Neural progenitor cell (in vitro differentiated cells): ENCODE data around the gene SLC27A3. TPM values are rescaled to one million over a fixed set of nuclear protein-coding genes. Genes with fewer than 3 reads are reported as not detected.
A peak's percentile ranks its signal among the peaks of the same experiment; 100 is the strongest.

Source experiments
- DNase-seq: peaks from one replicate; pipeline ENCODE4 v3.0.0-alpha.2; 2016; ENCODE audit warnings: low spot score
- H2AFZ ChIP-seq: fragments of 200-600 bp; sonication (generic); replicated peaks from 2 replicates; pipeline ENCODE4 v1.6.1; 2016; ENCODE audit warnings: antibody characterized with exemption
- H3F3A ChIP-seq: fragments of 200-600 bp; sonication (generic); 2 replicates; pipeline ENCODE4 v1.6.1; 2016; ENCODE audit warnings: antibody characterized with exemption, low read depth
- H3K27ac ChIP-seq: fragments of 200-600 bp; sonication (generic); 2 replicates; pipeline ENCODE4 v1.5.1; 2016; ENCODE audit warnings: mild to moderate bottlenecking
- H3K27me3 ChIP-seq: fragments of 200-600 bp; sonication (generic); 2 replicates; pipeline ENCODE4 v1.6.1; 2016; ENCODE audit warnings: mild to moderate bottlenecking, moderate library complexity
- H3K36me3 ChIP-seq: fragments of 200-600 bp; sonication (generic); 2 replicates; pipeline ENCODE4 v1.5.1; 2016
- H3K4me1 ChIP-seq: fragments of 200-600 bp; sonication (generic); 2 replicates; pipeline ENCODE4 v1.6.1; 2016; ENCODE audit warnings: mixed run types
- H3K4me2 ChIP-seq: fragments of 200-600 bp; sonication (generic); 2 replicates; pipeline ENCODE4 v1.6.1; 2016
- H3K4me3 ChIP-seq: fragments of 200-600 bp; sonication (generic); 2 replicates; pipeline ENCODE4 v1.5.1; 2016
- H3K79me2 ChIP-seq: fragments of 200-600 bp; sonication (generic); 2 replicates; pipeline ENCODE4 v1.6.1; 2016; ENCODE audit warnings: low read depth
- H3K9ac ChIP-seq: fragments of 200-600 bp; sonication (generic); 2 replicates; pipeline ENCODE4 v1.6.1; 2016
- H3K9me3 ChIP-seq: fragments of 200-600 bp; sonication (generic); 2 replicates; pipeline ENCODE4 v1.5.1; 2016; ENCODE audit warnings: low read depth
- H4K20me1 ChIP-seq: fragments of 200-600 bp; sonication (generic); 2 replicates; pipeline ENCODE4 v1.6.1; 2016; ENCODE audit warnings: low read depth
- H3K27ac Mint-ChIP-seq: 3 replicates; pipeline ENCODE4 v1.8.0; 2021; ENCODE audit warnings: mixed read lengths
- H3K27me3 Mint-ChIP-seq: 2 replicates; pipeline ENCODE4 v1.8.0; 2022; ENCODE audit warnings: low read depth, mild to moderate bottlenecking, inconsistent platforms, moderate library complexity, mixed read lengths; ENCODE audit not compliant: insufficient read depth
- H3K36me3 Mint-ChIP-seq: 3 replicates; pipeline ENCODE4 v1.8.0; 2021; ENCODE audit warnings: mixed read lengths
- H3K4me1 Mint-ChIP-seq: 3 replicates; pipeline ENCODE4 v1.8.0; 2021; ENCODE audit warnings: mixed read lengths
- H3K4me3 Mint-ChIP-seq: 3 replicates; pipeline ENCODE4 v1.8.0; 2021; ENCODE audit warnings: mild to moderate bottlenecking, moderate library complexity, mixed read lengths
- H3K9me3 Mint-ChIP-seq: 3 replicates; pipeline ENCODE4 v1.8.0; 2020; ENCODE audit warnings: mixed read lengths
- EZH2 ChIP-seq: fragments of 200-600 bp; sonication (generic); IDR thresholded peaks from 2 replicates; pipeline ENCODE4 v1.6.1; 2017; ENCODE audit warnings: antibody characterized with exemption, mild to moderate bottlenecking, moderate library complexity
- EZH2phosphoT487 ChIP-seq: fragments of 200-600 bp; sonication (generic); IDR thresholded peaks from 2 replicates; pipeline ENCODE4 v1.6.1; 2017; ENCODE audit warnings: antibody characterized with exemption
- total RNA-seq: library from RNA; depleted of rRNA; stranded (reverse); fragments of >200 nt; gene quantifications from 2 replicates; pipeline ENCODE4 v1.2.3, GENCODE V29; 2015; ENCODE audit warnings: low replicate concordance
- TF ChIP-seq, protein P1 (sequence below): fragments of 200-600 bp; sonication (generic); IDR thresholded peaks from 2 replicates; pipeline ENCODE4 v1.5.1; 2017; ENCODE audit warnings: antibody characterized with exemption, mild to moderate bottlenecking

The SLC27A3 gene
- total RNA-seq, 1 donor from 2014 or later: 10.1 TPM

DNA sequence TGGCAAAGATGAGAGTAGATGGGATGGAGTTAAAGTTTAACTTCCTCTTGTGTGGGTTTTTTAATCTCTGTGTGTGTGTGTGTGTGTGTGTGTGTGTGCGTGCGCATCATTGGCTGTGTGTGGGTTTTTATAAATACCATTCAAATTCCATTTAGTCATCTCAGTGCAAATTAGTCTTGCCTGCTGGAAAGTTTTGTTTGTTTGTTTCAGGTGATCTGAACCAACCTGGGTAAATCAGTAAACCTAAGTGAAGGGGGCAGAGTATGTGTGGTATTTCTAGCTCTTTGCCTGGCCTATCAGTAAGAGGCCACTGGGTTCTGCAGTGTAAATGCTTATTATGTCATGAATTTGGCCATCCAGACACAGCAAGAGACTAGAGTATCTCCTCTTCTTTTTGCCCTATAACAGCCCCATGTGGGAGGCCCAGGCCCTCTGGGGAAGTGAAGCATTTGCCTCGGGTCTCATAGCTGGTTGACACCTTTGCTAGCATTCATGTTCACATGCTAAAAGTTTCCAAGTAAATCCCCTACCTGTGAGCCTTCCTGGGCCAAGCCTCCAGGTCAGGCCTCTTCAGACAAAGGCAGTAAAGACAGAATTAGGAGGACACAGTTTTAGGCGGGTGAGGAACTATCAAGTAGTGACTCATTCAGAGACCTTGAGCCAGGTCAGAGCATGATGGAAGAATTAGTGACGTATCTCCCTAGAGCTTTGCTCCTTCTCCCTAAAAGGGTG lies 32.6 kb upstream of the SLC27A3 start:
- no peak overlapping the region for H3K9ac ChIP-seq
- no peak overlapping the region for H2AFZ ChIP-seq
- Mint-ChIP-seq H3K4me3 (no peak overlapping the region), H3K36me3 (peaks cover 40% of the 10 kb centered on the region), H3K9me3 (no peaks in the 10 kb centered on the region), H3K27me3 (peaks cover 2% of the 10 kb centered on the region), H3K4me1 (peaks cover 2% of the 10 kb centered on the region), H3K27ac (no peak overlapping the region)
- peaks cover 30% of the 10 kb centered on the region for H3K4me1 ChIP-seq
- H3K4me3 ChIP-seq: no peak overlapping the region
- H4K20me1 ChIP-seq: peaks cover 16% of the 10 kb centered on the region
- no peaks in the 10 kb centered on the region for H3K36me3 ChIP-seq
- no peak for DNase-seq
- no peaks in the 10 kb centered on the region for H3K27me3 ChIP-seq
- no peak overlapping the region for H3K27ac ChIP-seq
- H3F3A ChIP-seq: peaks cover 28% of the 10 kb centered on the region
- no peak for TF ChIP-seq EZH2
- TF ChIP-seq, protein P1, sequence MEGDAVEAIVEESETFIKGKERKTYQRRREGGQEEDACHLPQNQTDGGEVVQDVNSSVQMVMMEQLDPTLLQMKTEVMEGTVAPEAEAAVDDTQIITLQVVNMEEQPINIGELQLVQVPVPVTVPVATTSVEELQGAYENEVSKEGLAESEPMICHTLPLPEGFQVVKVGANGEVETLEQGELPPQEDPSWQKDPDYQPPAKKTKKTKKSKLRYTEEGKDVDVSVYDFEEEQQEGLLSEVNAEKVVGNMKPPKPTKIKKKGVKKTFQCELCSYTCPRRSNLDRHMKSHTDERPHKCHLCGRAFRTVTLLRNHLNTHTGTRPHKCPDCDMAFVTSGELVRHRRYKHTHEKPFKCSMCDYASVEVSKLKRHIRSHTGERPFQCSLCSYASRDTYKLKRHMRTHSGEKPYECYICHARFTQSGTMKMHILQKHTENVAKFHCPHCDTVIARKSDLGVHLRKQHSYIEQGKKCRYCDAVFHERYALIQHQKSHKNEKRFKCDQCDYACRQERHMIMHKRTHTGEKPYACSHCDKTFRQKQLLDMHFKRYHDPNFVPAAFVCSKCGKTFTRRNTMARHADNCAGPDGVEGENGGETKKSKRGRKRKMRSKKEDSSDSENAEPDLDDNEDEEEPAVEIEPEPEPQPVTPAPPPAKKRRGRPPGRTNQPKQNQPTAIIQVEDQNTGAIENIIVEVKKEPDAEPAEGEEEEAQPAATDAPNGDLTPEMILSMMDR: no peak
- TF ChIP-seq EZH2phosphoT487: no peak
- H3K79me2 ChIP-seq: no peaks in the 10 kb centered on the region
- H3K4me2 ChIP-seq: no peak overlapping the region
- H3K9me3 ChIP-seq: no peaks in the 10 kb centered on the region

GRCh38 chr1:153745417-153745816 lies 29.8 kb upstream of the SLC27A3 start:
- Mint-ChIP-seq H3K36me3 (peaks cover 42% of the 10 kb centered on the region), H3K4me1 (peaks cover 8% of the 10 kb centered on the region)
- peak overlapping the region; percentile 28 for H3K4me2 ChIP-seq

GRCh38 chr1:153746174-153746573 lies 29.0 kb upstream of the SLC27A3 start:
- peaks cover 5% of the 10 kb centered on the region for H3K27me3 Mint-ChIP-seq
- peaks cover 52% of the 10 kb centered on the region for H3F3A ChIP-seq
- no peak overlapping the region for H3K4me3 Mint-ChIP-seq
- H3K4me1 Mint-ChIP-seq: peaks cover 8% of the 10 kb centered on the region
- TF ChIP-seq EZH2phosphoT487: no peak
- TF ChIP-seq, protein P1: no peak
- no peak for TF ChIP-seq EZH2
- no peaks in the 10 kb centered on the region for H3K9me3 ChIP-seq
- no peaks in the 10 kb centered on the region for H3K9me3 Mint-ChIP-seq
- no peaks in the 10 kb centered on the region for H3K36me3 ChIP-seq
- no peak for DNase-seq
- H3K79me2 ChIP-seq: no peaks in the 10 kb centered on the region
- H4K20me1 ChIP-seq: peaks cover 26% of the 10 kb centered on the region
- peak overlapping the region; percentile 28 for H3K4me2 ChIP-seq
- no peak overlapping the region for H3K9ac ChIP-seq
- H3K27me3 ChIP-seq: no peaks in the 10 kb centered on the region
- H3K36me3 Mint-ChIP-seq: peaks cover 40% of the 10 kb centered on the region
- no peak overlapping the region for H3K27ac Mint-ChIP-seq
- peak overlapping the region; percentile 53 for H3K27ac ChIP-seq
- peaks cover 45% of the 10 kb centered on the region for H3K4me1 ChIP-seq
- no peak overlapping the region for H3K4me3 ChIP-seq
- no peak overlapping the region for H2AFZ ChIP-seq

More at GRCh38 chr1:153745417-153745816, 29.8 kb upstream of the SLC27A3 start:
- H3K27me3 ChIP-seq: no peaks in the 10 kb centered on the region
- peaks cover 48% of the 10 kb centered on the region for H3F3A ChIP-seq
- Mint-ChIP-seq H3K27ac (no peak overlapping the region), H3K27me3 (peaks cover 5% of the 10 kb centered on the region), H3K9me3 (no peaks in the 10 kb centered on the region), H3K4me3 (no peak overlapping the region)
- H3K9ac ChIP-seq: no peak overlapping the region
- H3K9me3 ChIP-seq: no peaks in the 10 kb centered on the region
- no peak overlapping the region for H3K4me3 ChIP-seq
- no peak overlapping the region for H2AFZ ChIP-seq
- peaks cover 24% of the 10 kb centered on the region for H4K20me1 ChIP-seq
- no peak overlapping the region for H3K27ac ChIP-seq
- no peak for TF ChIP-seq EZH2
- TF ChIP-seq EZH2phosphoT487: no peak
- TF ChIP-seq, protein P1: no peak
- DNase-seq: peak; percentile 41
- peaks cover 42% of the 10 kb centered on the region for H3K4me1 ChIP-seq
- H3K79me2 ChIP-seq: no peaks in the 10 kb centered on the region
- no peaks in the 10 kb centered on the region for H3K36me3 ChIP-seq
